ENCODE data around the gene KATNB1.

DNA sequence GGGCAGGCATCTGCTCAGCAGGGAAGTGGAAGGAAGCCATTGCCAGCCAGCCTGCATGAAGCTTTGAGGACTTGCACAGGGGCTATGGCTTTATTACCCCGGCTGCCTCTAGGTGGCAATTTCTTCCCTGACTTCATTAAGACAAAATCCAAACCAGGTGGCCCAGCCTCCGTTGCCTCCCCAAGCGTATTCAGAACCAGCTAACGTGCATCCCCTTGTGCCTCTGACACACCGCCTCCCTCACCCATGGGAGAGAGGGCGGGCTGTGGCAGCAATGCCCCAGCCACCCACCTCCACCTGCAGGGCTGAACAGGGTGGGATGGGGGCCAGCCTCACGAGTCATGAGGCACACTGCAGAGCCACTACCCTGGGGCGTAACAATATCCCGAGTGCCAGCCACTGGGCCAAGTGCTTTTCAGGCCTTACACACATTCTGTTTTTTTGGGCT, 59.9 kb downstream of the KATNB1 start:
- TF ChIP-seq POLR2AphosphoS5 (IDR thresholded peaks at IDR 0.05; ENCODE audit: low read depth, low read length) (no peak), SIN3A (IDR thresholded peaks at IDR 0.05; ENCODE audit: borderline replicate concordance, insufficient read depth, low read length) (no peak)
- TF ChIP-seq, protein P1, sequence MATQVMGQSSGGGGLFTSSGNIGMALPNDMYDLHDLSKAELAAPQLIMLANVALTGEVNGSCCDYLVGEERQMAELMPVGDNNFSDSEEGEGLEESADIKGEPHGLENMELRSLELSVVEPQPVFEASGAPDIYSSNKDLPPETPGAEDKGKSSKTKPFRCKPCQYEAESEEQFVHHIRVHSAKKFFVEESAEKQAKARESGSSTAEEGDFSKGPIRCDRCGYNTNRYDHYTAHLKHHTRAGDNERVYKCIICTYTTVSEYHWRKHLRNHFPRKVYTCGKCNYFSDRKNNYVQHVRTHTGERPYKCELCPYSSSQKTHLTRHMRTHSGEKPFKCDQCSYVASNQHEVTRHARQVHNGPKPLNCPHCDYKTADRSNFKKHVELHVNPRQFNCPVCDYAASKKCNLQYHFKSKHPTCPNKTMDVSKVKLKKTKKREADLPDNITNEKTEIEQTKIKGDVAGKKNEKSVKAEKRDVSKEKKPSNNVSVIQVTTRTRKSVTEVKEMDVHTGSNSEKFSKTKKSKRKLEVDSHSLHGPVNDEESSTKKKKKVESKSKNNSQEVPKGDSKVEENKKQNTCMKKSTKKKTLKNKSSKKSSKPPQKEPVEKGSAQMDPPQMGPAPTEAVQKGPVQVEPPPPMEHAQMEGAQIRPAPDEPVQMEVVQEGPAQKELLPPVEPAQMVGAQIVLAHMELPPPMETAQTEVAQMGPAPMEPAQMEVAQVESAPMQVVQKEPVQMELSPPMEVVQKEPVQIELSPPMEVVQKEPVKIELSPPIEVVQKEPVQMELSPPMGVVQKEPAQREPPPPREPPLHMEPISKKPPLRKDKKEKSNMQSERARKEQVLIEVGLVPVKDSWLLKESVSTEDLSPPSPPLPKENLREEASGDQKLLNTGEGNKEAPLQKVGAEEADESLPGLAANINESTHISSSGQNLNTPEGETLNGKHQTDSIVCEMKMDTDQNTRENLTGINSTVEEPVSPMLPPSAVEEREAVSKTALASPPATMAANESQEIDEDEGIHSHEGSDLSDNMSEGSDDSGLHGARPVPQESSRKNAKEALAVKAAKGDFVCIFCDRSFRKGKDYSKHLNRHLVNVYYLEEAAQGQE (IDR thresholded peaks at IDR 0.05; ENCODE audit: insufficient read depth in 1 of 2, low read depth in 2 of 2, low read length in 2 of 2) = no peak

Measured in PFSK-1 (cell line).